HG02840 (cell line): Measurements from ENCODE around the gene ANO4.
"Not testable (repeated sequence)": the region's sequence is repeated elsewhere in the genome, so short reads cannot be mapped to it uniquely, and the experiment has no call there.

Experiments used
- ATAC-seq: cut with Tn5 transposase; IDR thresholded peaks from one replicate; pipeline ENCODE4 v1.9.1; 2021; ENCODE audit warnings: mild to moderate bottlenecking, moderate library complexity, moderate number of reproducible peaks; ENCODE audit not compliant: unreplicated experiment, low FRiP score

The ANO4 gene

GRCh38 chr12:100867639-100868393 lies 73.2 kb downstream of the ANO4 start:
- ATAC-seq = no peak

- no peak for ATAC-seq
Observed at GRCh38 chr12:100868487-100868886, 73.9 kb downstream of the ANO4 start.

- no peak for ATAC-seq
Observed at GRCh38 chr12:100871195-100871734, 76.7 kb downstream of the ANO4 start.

GRCh38 chr12:100875156-100875555 lies 80.6 kb downstream of the ANO4 start:
- no peak for ATAC-seq

GRCh38 chr12:100875771-100876170 lies 81.2 kb downstream of the ANO4 start:
- ATAC-seq = no peak

- ATAC-seq = no peak
Observed at GRCh38 chr12:100877776-100878175, 83.2 kb downstream of the ANO4 start.

GRCh38 chr12:100895192-100895591 lies 100.6 kb downstream of the ANO4 start:
- ATAC-seq = no peak

GRCh38 chr12:100896192-100896591 lies 101.6 kb downstream of the ANO4 start:
- ATAC-seq = no peak

- no peak for ATAC-seq
Observed at GRCh38 chr12:100897240-100897639, 102.7 kb downstream of the ANO4 start.

GRCh38 chr12:100899301-100899700 lies 104.7 kb downstream of the ANO4 start:
- no peak for ATAC-seq

- no peak for ATAC-seq
Observed at GRCh38 chr12:100900808-100901207, 106.2 kb downstream of the ANO4 start.

GRCh38 chr12:100901266-100901665 lies 106.7 kb downstream of the ANO4 start:
- no peak for ATAC-seq

GRCh38 chr12:100904270-100904669 lies 109.7 kb downstream of the ANO4 start:
- ATAC-seq = no peak

GRCh38 chr12:100908501-100908900 lies 113.9 kb downstream of the ANO4 start:
- ATAC-seq = no peak

GRCh38 chr12:100913872-100914592 lies 119.5 kb downstream of the ANO4 start:
- no peak for ATAC-seq

GRCh38 chr12:100919116-100919515 lies 124.5 kb downstream of the ANO4 start:
- ATAC-seq = no peak

GRCh38 chr12:100920493-100920892 lies 125.9 kb downstream of the ANO4 start:
- no peak for ATAC-seq

- no peak for ATAC-seq
Observed at GRCh38 chr12:100926669-100927248, 132.2 kb downstream of the ANO4 start.

GRCh38 chr12:100927826-100928225 lies 133.2 kb downstream of the ANO4 start:
- ATAC-seq = no peak

GRCh38 chr12:100932571-100932970 lies 138.0 kb downstream of the ANO4 start:
- no peak for ATAC-seq

GRCh38 chr12:100933531-100933930 lies 139.0 kb downstream of the ANO4 start:
- not testable (repeated sequence) for ATAC-seq
